ENCODE measurements around the gene TTC28. TPM values are rescaled to one million over a fixed set of nuclear protein-coding genes. Genes with fewer than 3 reads are reported as not detected.

TTC28 gene
- total and polyA plus RNA-seq, 11 donors, result 5.1 to 34.9 (median 21.8) TPM

GRCh38 chr22:28044546-28045173 is 635.0 kb downstream of the TTC28 start:
- DNase-seq, result no peak
- intact Hi-C loops (cut with DNase I), result no loop called here

GRCh38 chr22:28043266-28043665 is 636.4 kb downstream of the TTC28 start:
- ATAC-seq (peak; percentile 52 to 60 (median 58)), DNase-seq (no peak)
- Histone ChIP-seq H3K27ac (no peak overlapping the region), H3K36me3 (no peaks in the 10 kb centered on the region), H3K4me3 (no peak overlapping the region), H3K27me3 (no peaks in the 10 kb centered on the region), H3K4me1 (peaks cover 0 to 24% (median 6%) of the 10 kb centered on the region in 12 donors), H3K9me3 (peaks cover 0 to 9% (median 0%) of the 10 kb centered on the region in 12 donors)
- WGBS, 4 donors, result 50 to 64% (median 54%) methylated on average over 2 of the region's 2 CpGs
- intact Hi-C loops (cut with DNase I), result no loop called here
- TF ChIP-seq POLR2A (IDR thresholded peaks at IDR 0.05) (no peak), CTCF (IDR thresholded peaks at IDR 0.05) (no peak)

More at GRCh38 chr22:28044546-28045173, 635.0 kb downstream of the TTC28 start:
- ATAC-seq, result no peak
- Histone ChIP-seq H3K27ac (no peak overlapping the region), H3K4me3 (no peak overlapping the region), H3K9me3 (peaks cover 0 to 9% (median 0%) of the 10 kb centered on the region in 12 donors), H3K36me3 (no peaks in the 10 kb centered on the region), H3K27me3 (no peaks in the 10 kb centered on the region), H3K4me1 (peaks cover 0 to 31% (median 7%) of the 10 kb centered on the region in 12 donors)
- WGBS, 4 donors, result 82 to 88% (median 83%) methylated on average over 7 of the region's 7 CpGs
- no peak for TF ChIP-seq POLR2A (IDR thresholded peaks at IDR 0.05)
- TF ChIP-seq CTCF (IDR thresholded peaks at IDR 0.05), result no peak

GRCh38 chr22:28034760-28035401 is 644.8 kb downstream of the TTC28 start:
- no peaks in the 10 kb centered on the region for H3K27me3 ChIP-seq
- peak; percentile 90 to 96 (median 94) for ATAC-seq
- TF ChIP-seq CTCF (IDR thresholded peaks at IDR 0.05), result no peak
- no peak for TF ChIP-seq POLR2A (IDR thresholded peaks at IDR 0.05)

GRCh38 chr22:28034145-28034759 is 645.4 kb downstream of the TTC28 start:
- DNase-seq (peak in 1 of 5 donors; percentile 48), ATAC-seq (peak in 2 of 4 donors; percentile 3 to 13)
- TF ChIP-seq CTCF (IDR thresholded peaks at IDR 0.05) (no peak), POLR2A (IDR thresholded peaks at IDR 0.05) (no peak)
- H3K9me3 ChIP-seq, result no peaks in the 10 kb centered on the region
- 72 to 80% (median 76%) methylated on average over 9 of the region's 9 CpGs for WGBS, 4 donors
- peaks cover 0 to 8% (median 0%) of the 10 kb centered on the region in 9 donors for H3K36me3 ChIP-seq
- H3K4me3 ChIP-seq, result no peak overlapping the region
- H3K4me1 ChIP-seq, result peaks cover 13 to 48% (median 31%) of the 10 kb centered on the region in 12 donors
- intact Hi-C loops (cut with DNase I), result loop anchor here in 1 of 10 donors (5.0 to 10.0 kb wide), 2 partner anchors 408 to 791 kb away; no protein-coding TSS in a partner anchor
- peak overlapping the region; percentile 32 to 84 (median 70) for H3K27ac ChIP-seq
- H3K27me3 ChIP-seq, result no peaks in the 10 kb centered on the region

More at GRCh38 chr22:28034760-28035401, 644.8 kb downstream of the TTC28 start:
- no peaks in the 10 kb centered on the region for H3K9me3 ChIP-seq
- peak; percentile 83 to 94 (median 88) for DNase-seq
- WGBS, 4 donors, result 5 to 13% (median 8%) methylated on average over 7 of the region's 7 CpGs
- H3K36me3 ChIP-seq, result peaks cover 0 to 2% (median 0%) of the 10 kb centered on the region in 9 donors
- H3K4me3 ChIP-seq, result no peak overlapping the region
- intact Hi-C loops (cut with DNase I), result loop anchor here in 1 of 10 donors (5.0 to 10.0 kb wide), 2 partner anchors 407 to 790 kb away; no protein-coding TSS in a partner anchor
- H3K4me1 ChIP-seq, result peaks cover 8 to 42% (median 25%) of the 10 kb centered on the region in 12 donors
- peak overlapping the region; percentile 37 to 84 (median 70) for H3K27ac ChIP-seq

Data from heart left ventricle (tissue), 16 donors.